NCI-H524 (cell line): ENCODE results near the gene ST3GAL2.
A peak's percentile ranks its signal among the peaks of the same experiment; 100 is the strongest.

Experiments
- DNase-seq, 2 experiments: peaks; one replicate each; lab custom pipeline; 2025; lab: John Stamatoyannopoulos, UW

The ST3GAL2 gene

GRCh38 chr16:70437582-70438557 lies 1.0 kb downstream of the ST3GAL2 start:
- DNase-seq = peak; percentile 57 to 73

GRCh38 chr16:70437017-70437581 lies 1.8 kb downstream of the ST3GAL2 start:
- peak; percentile 99 for DNase-seq

- DNase-seq = no peak
These were observed 4.2 kb downstream of the ST3GAL2 start for GRCh38 chr16:70434484-70435260.

- DNase-seq = peak in 1 of 2 experiments; percentile 47
These were observed 5.3 kb downstream of the ST3GAL2 start for GRCh38 chr16:70433458-70434103.

- peak; percentile 59 to 66 for DNase-seq
These were observed 6.0 kb downstream of the ST3GAL2 start for GRCh38 chr16:70432723-70433457.

- DNase-seq = no peak
These were observed 6.6 kb downstream of the ST3GAL2 start for GRCh38 chr16:70432356-70432722.

GRCh38 chr16:70430667-70431536 lies 8.0 kb downstream of the ST3GAL2 start:
- DNase-seq = no peak

GRCh38 chr16:70429888-70430666 lies 8.8 kb downstream of the ST3GAL2 start:
- peak; percentile 64 to 81 for DNase-seq

GRCh38 chr16:70428178-70428998 lies 10.5 kb downstream of the ST3GAL2 start:
- DNase-seq = peak; percentile 44 to 68

GRCh38 chr16:70427786-70428177 lies 11.1 kb downstream of the ST3GAL2 start:
- DNase-seq = no peak

- DNase-seq = no peak
These were observed 16.4 kb downstream of the ST3GAL2 start for GRCh38 chr16:70422543-70422942.

GRCh38 chr16:70421473-70422311 lies 17.2 kb downstream of the ST3GAL2 start:
- DNase-seq = no peak

- DNase-seq = no peak
These were observed 17.9 kb downstream of the ST3GAL2 start for GRCh38 chr16:70421014-70421413.

GRCh38 chr16:70419384-70420327 lies 19.2 kb downstream of the ST3GAL2 start:
- DNase-seq = no peak

GRCh38 chr16:70418993-70419318 lies 19.9 kb downstream of the ST3GAL2 start:
- DNase-seq = no peak

GRCh38 chr16:70418274-70418992 lies 20.5 kb downstream of the ST3GAL2 start:
- DNase-seq = no peak
